WTC11 (cell line): ENCODE data around the gene SHOC2. TPM values are rescaled to one million over a fixed set of nuclear protein-coding genes. Genes with fewer than 3 reads are reported as not detected.

Experiments used
- ATAC-seq: fragments of 200-7000 bp; cut with Tn5 transposase; 2 replicates; pipeline ENCODE4 v1.10.0; 2021; ENCODE audit warnings: mild to moderate bottlenecking, moderate library complexity
- CTCF ChIA-PET: fragments of 300-600 bp; sonication (Branson Sonifier 250); formaldehyde crosslinking; loops from one replicate; lab custom pipeline; 2021; ENCODE audit warnings: antibody characterized with exemption; lab: Charles Lee
- POLR2A ChIA-PET: fragments of 350-600 bp; sonication (Branson Sonifier 250); formaldehyde crosslinking; loops from one replicate; lab custom pipeline; 2021; ENCODE audit warnings: antibody characterized with exemption; lab: Charles Lee
- DNase-seq: peaks from one replicate; pipeline ENCODE4 v3.0.0; 2021; ENCODE audit warnings: low spot score
- H3K27ac Mint-ChIP-seq: 2 replicates; pipeline ENCODE4 v1.8.0; 2021; ENCODE audit warnings: mixed read lengths
- H3K27me3 Mint-ChIP-seq: 2 replicates; pipeline ENCODE4 v1.8.0; 2021; ENCODE audit warnings: low read depth, mild to moderate bottlenecking, moderate library complexity, mixed read lengths
- H3K36me3 Mint-ChIP-seq: 2 replicates; pipeline ENCODE4 v1.8.0; 2021; ENCODE audit warnings: mixed read lengths
- H3K4me1 Mint-ChIP-seq: 2 replicates; pipeline ENCODE4 v1.8.0; 2022; ENCODE audit warnings: mixed read lengths
- H3K4me3 Mint-ChIP-seq: 2 replicates; pipeline ENCODE4 v1.8.0; 2021; ENCODE audit warnings: mild to moderate bottlenecking, moderate library complexity, mixed read lengths
- H3K9me3 Mint-ChIP-seq: 2 replicates; pipeline ENCODE4 v1.8.0; 2021; ENCODE audit warnings: mixed read lengths
- AFF4 ChIP-seq: sonication (generic); formaldehyde crosslinking; IDR thresholded peaks from 2 replicates; pipeline ENCODE4 v1.8.1; 2023; ENCODE audit warnings: mild to moderate bottlenecking, missing genetic modification reagents, borderline replicate concordance
- ARID4B ChIP-seq: sonication (generic); formaldehyde crosslinking; IDR thresholded peaks from 2 replicates; pipeline ENCODE4 v1.8.0; 2023; ENCODE audit warnings: missing genetic modification reagents, mild to moderate bottlenecking, borderline replicate concordance
- EMX1 ChIP-seq: fragments of 250-450 bp; sonication (Bioruptor Pico); IDR thresholded peaks from 2 replicates; pipeline ENCODE4 v1.8.0; 2021; ENCODE audit warnings: mild to moderate bottlenecking
- ESRRA ChIP-seq: sonication (generic); formaldehyde crosslinking; IDR thresholded peaks from 2 replicates; pipeline ENCODE4 v1.8.1; 2022; ENCODE audit warnings: mild to moderate bottlenecking, missing genetic modification reagents, borderline replicate concordance
- GRHL2 ChIP-seq: fragments of 250-450 bp; sonication (Bioruptor Pico); IDR thresholded peaks from 2 replicates; pipeline ENCODE4 v1.8.0; 2022; ENCODE audit warnings: mild to moderate bottlenecking, moderate library complexity; ENCODE audit not compliant: insufficient replicate concordance, severe bottlenecking
- MLX ChIP-seq: sonication (generic); formaldehyde crosslinking; IDR thresholded peaks from 2 replicates; pipeline ENCODE4 v1.8.1; 2023; ENCODE audit warnings: mild to moderate bottlenecking, missing genetic modification reagents, moderate library complexity
- NR3C1 ChIP-seq: sonication (generic); formaldehyde crosslinking; conservative IDR thresholded peaks from 2 replicates; pipeline ENCODE4 v1.8.1; 2023; ENCODE audit warnings: low read depth, mild to moderate bottlenecking, missing genetic modification reagents
- SMAD4 ChIP-seq: sonication (generic); formaldehyde crosslinking; IDR thresholded peaks from 2 replicates; pipeline ENCODE4 v1.8.0; 2022; ENCODE audit warnings: mild to moderate bottlenecking, missing genetic modification reagents
- SP1 ChIP-seq: sonication (generic); formaldehyde crosslinking; conservative IDR thresholded peaks from 2 replicates; pipeline ENCODE4 v1.8.1; 2022; ENCODE audit warnings: missing genetic modification reagents
- STAT6 ChIP-seq: sonication (generic); formaldehyde crosslinking; conservative IDR thresholded peaks from 2 replicates; pipeline ENCODE4 v1.8.1; 2023; ENCODE audit warnings: mild to moderate bottlenecking, low read depth, missing genetic modification reagents, moderate library complexity
- TCF7 ChIP-seq: sonication (generic); formaldehyde crosslinking; IDR thresholded peaks from 2 replicates; pipeline ENCODE4 v1.8.0; 2022; ENCODE audit warnings: mild to moderate bottlenecking, low read depth, missing genetic modification reagents, moderate library complexity
- USF1 ChIP-seq: sonication (generic); formaldehyde crosslinking; IDR thresholded peaks from 2 replicates; pipeline ENCODE4 v1.8.0; 2022; ENCODE audit warnings: mild to moderate bottlenecking, missing genetic modification reagents
- ZBTB21 ChIP-seq: sonication (generic); formaldehyde crosslinking; IDR thresholded peaks from 2 replicates; pipeline ENCODE4 v1.8.1; 2023; ENCODE audit warnings: mild to moderate bottlenecking, missing genetic modification reagents, borderline replicate concordance
- ZNF416 ChIP-seq: fragments of 250-450 bp; sonication (Bioruptor Pico); IDR thresholded peaks from 2 replicates; pipeline ENCODE4 v1.9.0; 2021; ENCODE audit warnings: mild to moderate bottlenecking, inconsistent platforms
- ZNF671 ChIP-seq: fragments of 250-450 bp; sonication (Bioruptor Pico); IDR thresholded peaks from 2 replicates; pipeline ENCODE4 v1.8.0; 2021; ENCODE audit warnings: mild to moderate bottlenecking
- total RNA-seq: library from RNA; stranded (reverse); gene quantifications from 3 replicates; pipeline ENCODE4 v1.2.3, GENCODE V29; 2021

Gene SHOC2
- total RNA-seq, 1 experiment from 2014 or later: 21.6 TPM

- TF ChIP-seq SMAD4 (CRISPR knock-in tag) (no peak), MLX (no peak)
- TF ChIP-seq, all 79 proteins: peak for 0
These were observed 7.0 kb upstream of the SHOC2 start (continued) for GRCh38 chr10:110912374-110912773.

- Mint-ChIP-seq H3K36me3 (no peaks in the 10 kb centered on the region), H3K27me3 (no peaks in the 10 kb centered on the region), H3K9me3 (no peaks in the 10 kb centered on the region), H3K27ac (no peak overlapping the region), H3K4me1 (peaks cover 21% of the 10 kb centered on the region)
- ATAC-seq (no peak), DNase-seq (no peak)
- POLR2A ChIA-PET: interaction anchor here (0.6 kb wide), 1 partner anchor 12 kb away, joined by 3 read pairs; no protein-coding TSS in a partner anchor
- CTCF ChIA-PET: no interaction called here
- TF ChIP-seq ZNF416 (CRISPR knock-in tag) (no peak), TCF7 (no peak), ARID4B (CRISPR knock-in tag) (no peak), NR3C1 (CRISPR knock-in tag) (no peak), STAT6 (CRISPR knock-in tag) (no peak), EMX1 (CRISPR knock-in tag) (no peak), ZBTB21 (CRISPR knock-in tag) (no peak), GRHL2 (CRISPR knock-in tag) (no peak), USF1 (CRISPR knock-in tag) (no peak), ZNF671 (CRISPR knock-in tag) (no peak), SP1 (no peak), ESRRA (CRISPR knock-in tag) (no peak), AFF4 (no peak)
- TF ChIP-seq, all 79 proteins: peak for 0
- H3K4me3 Mint-ChIP-seq: no peak overlapping the region
These were observed 5.0 kb upstream of the SHOC2 start for GRCh38 chr10:110914431-110914830.
